Glutamatergic neuron (in vitro differentiated cells): ENCODE data around the gene NFIL3. TPM values are rescaled to one million over a fixed set of nuclear protein-coding genes. Genes with fewer than 3 reads are reported as not detected.
"Not testable (repeated sequence)": the region's sequence is repeated elsewhere in the genome, so short reads cannot be mapped to it uniquely, and the experiment has no call there.

ENCODE experiments used
- DNase-seq: peaks from one replicate; pipeline ENCODE4 v3.0.0; 2022
- H3K27ac Mint-ChIP-seq: one replicate; pipeline ENCODE4 v1.8.0; 2020; ENCODE audit warnings: mild to moderate bottlenecking, mixed read lengths, inconsistent platforms; ENCODE audit not compliant: unreplicated experiment
- H3K27me3 Mint-ChIP-seq: one replicate; pipeline ENCODE4 v1.8.0; 2020; ENCODE audit warnings: mild to moderate bottlenecking, moderate library complexity, mixed read lengths, inconsistent platforms; ENCODE audit not compliant: unreplicated experiment
- H3K36me3 Mint-ChIP-seq: one replicate; pipeline ENCODE4 v1.8.0; 2020; ENCODE audit warnings: mild to moderate bottlenecking, mixed read lengths, inconsistent platforms; ENCODE audit not compliant: unreplicated experiment
- H3K4me1 Mint-ChIP-seq: one replicate; pipeline ENCODE4 v1.8.0; 2020; ENCODE audit warnings: mild to moderate bottlenecking, low read depth, mixed read lengths, inconsistent platforms; ENCODE audit not compliant: unreplicated experiment
- H3K4me3 Mint-ChIP-seq: one replicate; pipeline ENCODE4 v1.8.0; 2020; ENCODE audit warnings: mild to moderate bottlenecking, mixed read lengths, inconsistent platforms; ENCODE audit not compliant: unreplicated experiment
- H3K9me3 Mint-ChIP-seq: one replicate; pipeline ENCODE4 v1.8.0; 2020; ENCODE audit warnings: mild to moderate bottlenecking, moderate library complexity, mixed read lengths, inconsistent platforms; ENCODE audit not compliant: unreplicated experiment
- total RNA-seq: library from RNA; stranded (reverse); fragmentation: NEBNext Ultra II Directional; extraction: Animal tissue kit (Norgen Biotek cat#: 25700); gene quantifications from one replicate; pipeline ENCODE4 v1.2.1, GENCODE V29; 2021; ENCODE audit not compliant: unreplicated experiment
- TF ChIP-seq, protein P1 (sequence below): fragments of 200-600 bp; sonication (generic); IDR thresholded peaks from one replicate; pipeline ENCODE4 v1.5.0; 2021; ENCODE audit not compliant: partially characterized antibody, unreplicated experiment

NFIL3 gene
- total RNA-seq, 1 donor from 2014 or later, result 32.4 TPM

DNA sequence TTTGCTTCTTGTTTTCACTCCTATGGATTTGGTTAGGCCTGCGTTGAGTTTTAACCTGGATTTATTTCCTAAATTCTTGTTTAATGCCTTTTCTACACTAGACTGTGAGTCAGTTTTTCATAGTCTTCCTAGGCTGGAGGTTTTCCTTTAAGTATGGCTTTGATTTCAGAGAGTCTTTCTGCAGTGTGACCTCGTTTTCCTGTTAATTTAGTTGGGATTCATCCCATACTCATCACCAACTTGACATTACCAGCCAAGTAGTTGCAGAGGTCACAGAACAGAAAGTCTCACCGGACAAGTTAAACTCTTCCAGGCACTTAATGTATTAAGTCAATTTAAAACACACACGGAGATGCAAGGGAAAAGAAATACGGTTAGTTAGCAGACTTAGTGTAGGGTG is 32.2 kb downstream of the NFIL3 start:
- Mint-ChIP-seq H3K27me3 (peaks cover 1% of the 10 kb centered on the region), H3K27ac (no peak overlapping the region), H3K9me3 (no peaks in the 10 kb centered on the region), H3K4me3 (no peak overlapping the region), H3K4me1 (no peaks in the 10 kb centered on the region), H3K36me3 (no peaks in the 10 kb centered on the region)
- TF ChIP-seq, protein P1, sequence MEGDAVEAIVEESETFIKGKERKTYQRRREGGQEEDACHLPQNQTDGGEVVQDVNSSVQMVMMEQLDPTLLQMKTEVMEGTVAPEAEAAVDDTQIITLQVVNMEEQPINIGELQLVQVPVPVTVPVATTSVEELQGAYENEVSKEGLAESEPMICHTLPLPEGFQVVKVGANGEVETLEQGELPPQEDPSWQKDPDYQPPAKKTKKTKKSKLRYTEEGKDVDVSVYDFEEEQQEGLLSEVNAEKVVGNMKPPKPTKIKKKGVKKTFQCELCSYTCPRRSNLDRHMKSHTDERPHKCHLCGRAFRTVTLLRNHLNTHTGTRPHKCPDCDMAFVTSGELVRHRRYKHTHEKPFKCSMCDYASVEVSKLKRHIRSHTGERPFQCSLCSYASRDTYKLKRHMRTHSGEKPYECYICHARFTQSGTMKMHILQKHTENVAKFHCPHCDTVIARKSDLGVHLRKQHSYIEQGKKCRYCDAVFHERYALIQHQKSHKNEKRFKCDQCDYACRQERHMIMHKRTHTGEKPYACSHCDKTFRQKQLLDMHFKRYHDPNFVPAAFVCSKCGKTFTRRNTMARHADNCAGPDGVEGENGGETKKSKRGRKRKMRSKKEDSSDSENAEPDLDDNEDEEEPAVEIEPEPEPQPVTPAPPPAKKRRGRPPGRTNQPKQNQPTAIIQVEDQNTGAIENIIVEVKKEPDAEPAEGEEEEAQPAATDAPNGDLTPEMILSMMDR, result no peak
- DNase-seq, result no peak

- not testable (repeated sequence) for H3K4me3 Mint-ChIP-seq, H3K4me1 Mint-ChIP-seq, H3K9me3 Mint-ChIP-seq, DNase-seq, H3K36me3 Mint-ChIP-seq, H3K27me3 Mint-ChIP-seq, H3K27ac Mint-ChIP-seq
These were observed 33.9 kb downstream of the NFIL3 start for GRCh38 chr9:91389686-91390085.

DNA sequence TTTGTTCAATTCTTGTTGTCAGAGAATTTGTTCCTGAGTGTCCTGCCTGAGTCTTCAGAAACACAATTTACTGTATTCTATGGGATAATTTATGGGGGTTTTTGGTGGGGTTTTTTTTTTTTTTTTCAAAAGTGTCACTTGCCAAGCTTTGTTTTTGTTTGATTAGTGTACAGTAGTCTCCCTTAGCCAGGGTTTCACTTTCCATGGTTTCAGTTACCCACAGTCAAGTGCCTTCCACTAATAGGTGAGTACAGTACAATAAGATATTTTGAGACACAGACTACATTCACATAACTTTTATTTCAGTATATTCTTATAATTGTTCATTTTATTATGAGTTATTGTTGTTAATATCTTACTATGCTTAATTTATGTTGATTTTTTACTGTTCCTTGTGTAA is 36.9 kb downstream of the NFIL3 start:
- H3K9me3 Mint-ChIP-seq, result no peaks in the 10 kb centered on the region
- no peak for DNase-seq
- TF ChIP-seq, protein P1, result no peak
- H3K4me3 Mint-ChIP-seq, result no peak overlapping the region
- H3K36me3 Mint-ChIP-seq, result no peaks in the 10 kb centered on the region
- H3K4me1 Mint-ChIP-seq, result no peaks in the 10 kb centered on the region
- no peak overlapping the region for H3K27ac Mint-ChIP-seq
- H3K27me3 Mint-ChIP-seq, result peaks cover 1% of the 10 kb centered on the region

DNA sequence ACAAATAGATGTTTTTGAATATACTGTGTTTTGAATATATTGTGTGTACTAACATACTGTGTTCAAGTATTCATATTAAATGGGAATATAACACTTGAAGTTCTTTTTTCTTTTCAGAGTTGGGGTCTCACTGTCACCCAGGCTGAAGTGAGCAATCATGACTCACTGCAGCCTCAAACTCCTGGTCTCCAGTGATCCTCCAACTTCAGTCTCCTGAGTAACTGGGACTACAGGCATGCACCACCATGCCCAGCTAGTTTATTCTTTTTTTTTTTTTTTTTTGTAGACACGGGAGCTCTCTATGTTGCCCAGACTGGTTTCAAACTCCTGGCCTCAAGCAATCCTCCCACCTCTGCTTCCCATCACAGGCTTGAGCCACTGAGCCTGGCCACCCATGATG is 38.7 kb downstream of the NFIL3 start:
- peaks cover 1% of the 10 kb centered on the region for H3K27me3 Mint-ChIP-seq
- no peaks in the 10 kb centered on the region for H3K36me3 Mint-ChIP-seq
- no peak overlapping the region for H3K4me3 Mint-ChIP-seq

GRCh38 chr9:91383577-91383976 is 40.1 kb downstream of the NFIL3 start:
- H3K4me1 Mint-ChIP-seq, result no peaks in the 10 kb centered on the region
- no peaks in the 10 kb centered on the region for H3K9me3 Mint-ChIP-seq
- no peak overlapping the region for H3K4me3 Mint-ChIP-seq
- no peak for DNase-seq
- H3K36me3 Mint-ChIP-seq, result no peaks in the 10 kb centered on the region
- TF ChIP-seq, protein P1, result no peak
- H3K27me3 Mint-ChIP-seq, result peaks cover 1% of the 10 kb centered on the region
- no peak overlapping the region for H3K27ac Mint-ChIP-seq

More for the DNA sequence above, 38.7 kb downstream of the NFIL3 start:
- no peak for DNase-seq
- Mint-ChIP-seq H3K4me1 (no peaks in the 10 kb centered on the region), H3K27ac (no peak overlapping the region), H3K9me3 (no peaks in the 10 kb centered on the region)
- TF ChIP-seq, protein P1, result no peak

DNA sequence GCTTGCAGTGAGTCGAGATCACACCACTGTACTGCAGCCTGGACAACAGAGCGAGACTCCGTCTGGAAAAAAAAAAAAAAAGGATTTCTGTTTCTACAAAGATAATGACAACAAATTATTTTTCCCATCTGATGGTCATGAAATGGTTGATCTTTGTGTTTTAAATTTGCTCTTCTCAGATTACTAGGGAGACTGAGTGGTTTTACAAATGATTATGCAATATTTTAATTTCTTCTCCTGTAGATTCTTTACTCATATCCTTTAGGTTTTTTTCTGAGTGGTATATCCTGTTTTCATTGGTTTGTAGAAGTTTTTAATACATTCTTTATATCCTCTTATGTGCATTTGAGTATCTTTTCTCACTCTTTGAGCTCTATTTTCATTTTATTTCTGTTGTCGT is 41.3 kb downstream of the NFIL3 start:
- no peaks in the 10 kb centered on the region for H3K27me3 Mint-ChIP-seq
- H3K4me1 Mint-ChIP-seq, result no peaks in the 10 kb centered on the region
- H3K36me3 Mint-ChIP-seq, result peaks cover 4% of the 10 kb centered on the region
- TF ChIP-seq, protein P1, result no peak
- H3K4me3 Mint-ChIP-seq, result no peak overlapping the region
- no peak overlapping the region for H3K27ac Mint-ChIP-seq
- no peaks in the 10 kb centered on the region for H3K9me3 Mint-ChIP-seq
- no peak for DNase-seq
